GM13976 (cell line): ENCODE measurements around the gene UFL1.
"Not testable (repeated sequence)": the region's sequence is repeated elsewhere in the genome, so short reads cannot be mapped to it uniquely, and the experiment has no call there.

ENCODE experiments used
- DNase-seq: peaks from one replicate; pipeline ENCODE4 v3.0.0; 2012; ENCODE audit warnings: low spot score
- CTCF ChIP-seq: IDR thresholded peaks from 2 replicates; pipeline ENCODE4 v1.5.1; 2012; ENCODE audit warnings: borderline replicate concordance, mild to moderate bottlenecking; ENCODE audit not compliant: insufficient read depth; ENCODE audit errors: extremely low read depth, missing control alignments, control extremely low read depth
- in situ Hi-C: fragments of 300-500 bp; cut with MboI; formaldehyde crosslinking; loops from one replicate; pipeline ENCODE4 v1.12.0; 2022; ENCODE audit warnings: low sequenced_read_pairs, mixed read lengths, inconsistent platforms; ENCODE audit not compliant: unreplicated experiment

UFL1 gene

DNA sequence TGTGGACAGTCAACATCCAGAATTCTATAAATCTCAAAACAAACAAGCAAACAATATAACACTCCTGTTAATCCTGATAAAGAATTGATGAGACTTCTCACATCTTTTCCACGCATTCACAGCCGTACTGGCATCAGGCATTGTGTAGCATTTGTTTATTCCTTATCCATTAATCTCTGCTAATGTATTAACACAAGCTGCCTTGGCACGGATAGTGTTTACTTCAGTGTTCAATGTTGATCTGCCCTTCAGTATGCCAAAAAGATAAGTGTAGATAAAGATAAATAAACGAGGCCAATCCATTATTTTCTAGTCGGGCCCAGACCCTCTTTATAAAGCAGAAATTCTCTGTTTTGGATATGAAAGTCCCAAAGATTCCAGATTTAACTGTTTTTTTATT lies 16.1 kb downstream of the UFL1 start:
- in situ Hi-C loops, result loop anchor here (25.0 kb wide), 1 partner anchor 525 kb away; no protein-coding TSS in a partner anchor
- TF ChIP-seq CTCF, result no peak
- no peak for DNase-seq

DNA sequence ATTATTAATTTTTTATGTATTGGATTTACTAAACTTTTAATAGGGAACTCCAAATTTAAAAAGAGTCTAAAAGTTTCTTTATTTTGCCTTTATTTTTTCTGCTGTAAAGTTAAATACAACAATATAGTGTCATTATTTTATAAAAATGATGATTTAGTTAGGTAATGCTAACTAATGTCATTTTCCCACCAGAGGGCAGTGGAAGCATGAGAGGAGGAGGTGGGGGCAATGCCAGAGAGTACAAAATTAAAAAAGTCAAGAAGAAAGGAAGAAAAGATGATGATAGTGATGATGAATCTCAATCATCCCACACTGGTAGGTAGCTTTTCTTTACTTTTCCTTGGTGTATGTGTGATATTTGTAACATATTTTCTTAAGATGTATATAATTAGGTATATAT lies 21.1 kb downstream of the UFL1 start:
- in situ Hi-C loops, result loop anchor here (25.0 kb wide), 1 partner anchor 520 kb away; no protein-coding TSS in a partner anchor
- DNase-seq, result no peak
- no peak for TF ChIP-seq CTCF

DNA sequence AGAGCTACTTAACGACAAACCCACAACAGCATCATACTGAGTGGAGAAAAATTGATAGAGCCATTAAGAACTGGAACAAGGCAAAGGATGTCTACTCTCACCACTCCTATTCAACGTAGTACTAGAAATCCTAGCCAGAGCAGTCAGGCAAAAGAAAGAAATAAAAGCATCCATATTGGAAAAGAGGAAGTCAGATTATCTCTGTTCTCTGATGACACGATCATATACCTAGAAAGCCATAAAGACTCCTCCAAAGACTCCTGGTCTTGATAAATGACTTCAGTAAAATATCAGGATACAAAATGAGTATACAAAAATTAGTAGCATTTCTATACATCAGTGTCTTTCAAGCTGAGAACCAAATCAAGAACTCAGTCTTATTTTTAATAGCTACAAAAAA lies 24.3 kb downstream of the UFL1 start:
- TF ChIP-seq CTCF, result no peak
- DNase-seq, result no peak

DNA sequence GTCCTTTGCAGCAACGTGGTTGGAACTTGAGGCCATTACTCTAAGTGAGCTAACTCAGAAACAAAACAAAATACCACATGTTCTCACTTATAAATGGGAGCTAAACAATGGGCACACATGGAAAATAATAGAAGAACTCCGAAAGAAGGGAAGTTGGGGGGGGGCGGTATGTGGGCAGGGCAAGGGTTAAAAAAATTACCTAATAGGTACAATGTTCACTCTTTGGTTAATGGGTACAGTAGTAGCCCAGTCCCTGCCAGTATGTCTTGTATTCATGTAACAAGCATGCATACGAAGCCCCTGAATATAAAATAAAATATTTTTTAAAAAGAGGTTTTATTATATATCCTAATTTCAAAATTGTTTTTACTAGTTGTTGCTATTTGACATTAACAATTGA lies 26.0 kb downstream of the UFL1 start:
- in situ Hi-C loops, result loop anchor here (25.0 kb wide), 1 partner anchor 515 kb away; no protein-coding TSS in a partner anchor
- DNase-seq, result no peak
- TF ChIP-seq CTCF, result no peak

More for the DNA sequence above, 24.3 kb downstream of the UFL1 start:
- in situ Hi-C loops, result loop anchor here (25.0 kb wide), 1 partner anchor 516 kb away; no protein-coding TSS in a partner anchor

DNA sequence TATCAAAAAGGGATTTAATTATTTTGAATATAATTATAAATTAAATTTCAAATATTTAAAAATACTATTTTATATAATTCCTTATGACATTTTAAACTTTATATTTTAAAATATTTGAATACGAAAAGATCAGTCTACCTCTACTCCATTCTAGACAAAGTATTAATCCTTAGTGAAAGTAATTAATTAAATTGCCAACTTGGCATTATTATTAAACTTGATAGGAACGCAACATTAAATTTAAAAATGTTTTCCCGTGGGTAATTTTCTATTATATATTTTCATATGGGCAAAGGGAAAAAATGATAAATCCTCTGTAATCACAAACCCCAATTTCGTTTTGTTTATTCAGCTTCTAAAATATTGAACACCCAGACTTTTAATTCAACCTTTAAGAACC lies 33.0 kb downstream of the UFL1 start:
- no peak for TF ChIP-seq CTCF
- no peak for DNase-seq
- in situ Hi-C loops, result no loop called here

DNA sequence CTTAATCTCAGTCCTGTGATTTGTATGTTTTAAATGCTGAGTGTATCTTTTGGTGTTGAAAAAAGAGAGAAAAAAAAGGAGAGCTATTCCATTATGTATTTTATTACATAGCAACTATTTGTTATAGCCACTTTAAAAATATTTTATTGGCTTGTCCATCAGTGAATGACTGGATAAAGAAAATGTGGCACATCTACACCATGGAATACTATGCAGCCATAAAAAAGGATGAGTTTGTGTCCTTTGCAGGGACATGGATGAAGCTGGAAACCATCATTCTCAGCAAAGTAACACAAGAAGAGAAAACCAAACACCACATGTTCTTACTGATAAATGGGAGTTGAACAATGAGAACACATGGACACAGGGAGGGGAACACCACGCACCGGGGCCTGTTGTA lies 38.1 kb downstream of the UFL1 start:
- DNase-seq, in situ Hi-C loops: not testable (repeated sequence)

GRCh38 chr6:96562886-96563285 lies 41.3 kb downstream of the UFL1 start, which contains the start of gene FHL5:
TSS of gene FHL5 (plus strand) at chr6:96563128. CDS start at chr6:96603614, 40,486 bp downstream.
- no peak for TF ChIP-seq CTCF
- no peak for DNase-seq
- in situ Hi-C loops, result no loop called here
